HG02943 (cell line): ENCODE data around the gene RGS3.
"Not testable (repeated sequence)": the region's sequence is repeated elsewhere in the genome, so short reads cannot be mapped to it uniquely, and the experiment has no call there.

ENCODE experiments used
- ATAC-seq: cut with Tn5 transposase; IDR thresholded peaks from one replicate; pipeline ENCODE4 v1.9.1; 2021; ENCODE audit warnings: mild to moderate bottlenecking, low read depth, moderate library complexity; ENCODE audit not compliant: unreplicated experiment

RGS3 gene

GRCh38 chr9:113485761-113486115 is 22.2 kb downstream of the RGS3 start:
- ATAC-seq: no peak

GRCh38 chr9:113486327-113486726 is 22.8 kb downstream of the RGS3 start:
- ATAC-seq: no peak

GRCh38 chr9:113488071-113488470 is 24.5 kb downstream of the RGS3 start:
- no peak for ATAC-seq

GRCh38 chr9:113488490-113488889 is 25.0 kb downstream of the RGS3 start:
- ATAC-seq: no peak

- ATAC-seq: not testable (repeated sequence)
Measured at GRCh38 chr9:113491147-113491546, 27.6 kb downstream of the RGS3 start.

- ATAC-seq: no peak
Measured at GRCh38 chr9:113492343-113493202, 29.0 kb downstream of the RGS3 start.

- no peak for ATAC-seq
Measured at GRCh38 chr9:113493203-113493520, 29.6 kb downstream of the RGS3 start.

- no peak for ATAC-seq
Measured at GRCh38 chr9:113495526-113495925, 32.0 kb downstream of the RGS3 start.

GRCh38 chr9:113497051-113497450 is 33.5 kb downstream of the RGS3 start:
- ATAC-seq: no peak

- ATAC-seq: no peak
Measured at GRCh38 chr9:113499153-113499875, 35.8 kb downstream of the RGS3 start.

GRCh38 chr9:113499876-113500497 is 36.5 kb downstream of the RGS3 start:
- no peak for ATAC-seq

- ATAC-seq: no peak
Measured at GRCh38 chr9:113501129-113501686, 37.7 kb downstream of the RGS3 start.

- no peak for ATAC-seq
Measured at GRCh38 chr9:113501852-113502251, 38.3 kb downstream of the RGS3 start.

- ATAC-seq: no peak
Measured at GRCh38 chr9:113502427-113503034, 39.0 kb downstream of the RGS3 start.

GRCh38 chr9:113503131-113503541 is 39.6 kb downstream of the RGS3 start:
- no peak for ATAC-seq

- ATAC-seq: no peak
Measured at GRCh38 chr9:113503613-113504211, 40.2 kb downstream of the RGS3 start.

- no peak for ATAC-seq
Measured at GRCh38 chr9:113504725-113505590, 41.4 kb downstream of the RGS3 start.

GRCh38 chr9:113506090-113506589 is 42.6 kb downstream of the RGS3 start:
- ATAC-seq: no peak

- ATAC-seq: no peak
Measured at GRCh38 chr9:113507256-113507655, 43.7 kb downstream of the RGS3 start.
